Prostate gland (tissue), 2 donors: ENCODE data around the gene CALHM3. TPM values are rescaled to one million over a fixed set of nuclear protein-coding genes. Genes with fewer than 3 reads are reported as not detected.
"Not testable (repeated sequence)": the region's sequence is repeated elsewhere in the genome, so short reads cannot be mapped to it uniquely, and the experiment has no call there.

Experiments used
- DNase-seq: peaks from one replicate; pipeline ENCODE4 v3.0.0-alpha.2; 2019; ENCODE audit warnings: low spot score
- H3K27ac ChIP-seq, 2 donors: fragments of 200-600 bp; sonication (generic); 2 replicates each; pipeline ENCODE4 v1.5.1; 2017 to 2019
- H3K27me3 ChIP-seq: fragments of 200-600 bp; sonication (generic); replicated peaks from 2 replicates; pipeline ENCODE4 v1.5.1; 2019; ENCODE audit not compliant: insufficient read depth
- H3K36me3 ChIP-seq, 2 donors: fragments of 200-600 bp; sonication (generic); 1 replicate in 1 of 2; 2 replicates in 1 of 2; pipeline versions ENCODE4 v1.5.1 to v1.8.1; 2017 to 2019
- H3K4me1 ChIP-seq: fragments of 200-600 bp; sonication (generic); replicated peaks from 2 replicates; pipeline ENCODE4 v1.5.1; 2019
- H3K4me3 ChIP-seq, 2 donors: fragments of 200-600 bp; sonication (generic); 2 replicates each; pipeline ENCODE4 v1.5.1; 2017 to 2019
- H3K9me3 ChIP-seq: fragments of 200-600 bp; sonication (generic); 2 replicates; pipeline ENCODE4 v1.5.1; 2017
- POLR2A ChIP-seq: fragments of 450-650 bp; IDR thresholded peaks from one replicate; pipeline ENCODE4 v1.6.1; 2016; ENCODE audit warnings: antibody characterized with exemption, mild to moderate bottlenecking
- POLR2AphosphoS5 ChIP-seq: sonication (generic); formaldehyde crosslinking; IDR thresholded peaks from one replicate; pipeline ENCODE4 v1.6.1; 2017; ENCODE audit warnings: antibody characterized with exemption
- WGBS: methylation state at CpG from one replicate; pipeline ENCODE4 v1.1.5; 2018; 5-methylcytosine and 5-hydroxymethylcytosine counted together
- intact Hi-C: fragments of 100-400 bp; cut with DNase I; formaldehyde crosslinking; loops from one replicate; pipeline ENCODE4 v1.14.2; 2022
- total RNA-seq, 2 donors: library from RNA; depleted of rRNA; stranded (reverse); fragments of >200 nt; gene quantifications; one replicate each; pipeline ENCODE4 v1.1.0, GENCODE V29; 2016
- TF ChIP-seq, protein P1 (sequence below), 4 experiments: fragments of 200-600 bp in 2 of 4; fragments of 450-650 bp in 2 of 4; sonication (generic) in 2 of 4; IDR thresholded peaks; 1 replicate in 3 of 4; 2 replicates in 1 of 4; pipeline ENCODE4 v1.5.1; 2016 to 2019; ENCODE audit warnings: antibody characterized with exemption in 4 of 4, mild to moderate bottlenecking in 2 of 4, moderate library complexity in 2 of 4

Gene CALHM3
- total RNA-seq, 2 donors from 2014 or later = 0.51 TPM; not detected in 1

DNA sequence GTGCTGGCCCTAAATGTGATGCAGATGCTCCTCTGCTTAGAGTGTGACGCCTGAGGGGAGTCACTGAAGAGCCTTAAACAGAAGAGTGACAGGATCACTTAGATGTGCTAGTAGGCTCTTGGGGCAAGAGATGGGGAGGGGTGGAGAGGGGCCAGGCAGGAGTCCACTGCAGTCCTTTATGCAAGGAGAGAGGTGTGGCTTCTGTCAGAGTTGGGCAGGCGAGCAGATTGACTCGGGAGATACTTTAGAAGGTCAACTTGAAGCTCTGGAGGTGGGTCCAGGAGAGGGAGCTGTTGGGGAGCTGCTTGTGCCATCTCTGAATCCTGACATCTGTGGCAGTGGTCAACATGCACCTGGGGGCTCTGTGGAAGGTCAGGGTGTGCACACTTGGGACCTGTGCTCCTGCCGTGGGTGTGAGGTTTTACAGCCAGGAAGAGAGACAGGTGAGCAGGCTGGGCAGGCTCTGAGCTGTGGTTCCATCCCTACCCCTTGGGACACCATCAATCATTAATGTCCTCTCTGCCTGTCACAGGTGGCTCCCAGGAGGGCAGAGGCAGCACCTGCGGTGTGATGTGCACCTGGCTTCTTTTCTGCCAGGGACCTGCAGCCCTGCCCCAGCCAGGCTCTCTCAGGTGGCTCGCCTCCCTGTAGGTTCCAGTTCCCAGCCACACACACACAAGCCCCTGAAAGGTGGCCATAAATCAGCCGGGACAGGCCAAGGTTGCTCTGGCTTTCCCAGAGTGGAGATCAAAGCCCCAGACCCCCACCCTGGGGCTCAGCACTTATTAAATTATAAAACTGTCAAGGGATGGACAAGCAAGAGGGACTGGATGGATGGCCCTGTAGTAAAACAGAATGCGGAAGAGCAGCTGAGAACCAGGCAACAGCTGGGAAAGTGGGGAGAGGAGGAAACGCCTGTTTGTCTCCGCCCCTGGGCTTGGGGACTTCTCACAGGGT, 28.5 kb upstream of the CALHM3 start:
- H3K27ac ChIP-seq = no peak overlapping the region
- no peaks in the 10 kb centered on the region for H3K27me3 ChIP-seq
- no peaks in the 10 kb centered on the region for H3K4me1 ChIP-seq
- H3K4me3 ChIP-seq = no peak overlapping the region
- no peak for DNase-seq
- TF ChIP-seq, protein P1, sequence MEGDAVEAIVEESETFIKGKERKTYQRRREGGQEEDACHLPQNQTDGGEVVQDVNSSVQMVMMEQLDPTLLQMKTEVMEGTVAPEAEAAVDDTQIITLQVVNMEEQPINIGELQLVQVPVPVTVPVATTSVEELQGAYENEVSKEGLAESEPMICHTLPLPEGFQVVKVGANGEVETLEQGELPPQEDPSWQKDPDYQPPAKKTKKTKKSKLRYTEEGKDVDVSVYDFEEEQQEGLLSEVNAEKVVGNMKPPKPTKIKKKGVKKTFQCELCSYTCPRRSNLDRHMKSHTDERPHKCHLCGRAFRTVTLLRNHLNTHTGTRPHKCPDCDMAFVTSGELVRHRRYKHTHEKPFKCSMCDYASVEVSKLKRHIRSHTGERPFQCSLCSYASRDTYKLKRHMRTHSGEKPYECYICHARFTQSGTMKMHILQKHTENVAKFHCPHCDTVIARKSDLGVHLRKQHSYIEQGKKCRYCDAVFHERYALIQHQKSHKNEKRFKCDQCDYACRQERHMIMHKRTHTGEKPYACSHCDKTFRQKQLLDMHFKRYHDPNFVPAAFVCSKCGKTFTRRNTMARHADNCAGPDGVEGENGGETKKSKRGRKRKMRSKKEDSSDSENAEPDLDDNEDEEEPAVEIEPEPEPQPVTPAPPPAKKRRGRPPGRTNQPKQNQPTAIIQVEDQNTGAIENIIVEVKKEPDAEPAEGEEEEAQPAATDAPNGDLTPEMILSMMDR (IDR thresholded peaks at IDR 0.05) = no peak
- TF ChIP-seq POLR2AphosphoS5 = no peak
- TF ChIP-seq POLR2A = no peak
- H3K36me3 ChIP-seq = no peaks in the 10 kb centered on the region
- intact Hi-C loops = no loop called here
- WGBS = 63% methylated on average over 10 of the region's 10 CpGs
- H3K9me3 ChIP-seq = no peaks in the 10 kb centered on the region

DNA sequence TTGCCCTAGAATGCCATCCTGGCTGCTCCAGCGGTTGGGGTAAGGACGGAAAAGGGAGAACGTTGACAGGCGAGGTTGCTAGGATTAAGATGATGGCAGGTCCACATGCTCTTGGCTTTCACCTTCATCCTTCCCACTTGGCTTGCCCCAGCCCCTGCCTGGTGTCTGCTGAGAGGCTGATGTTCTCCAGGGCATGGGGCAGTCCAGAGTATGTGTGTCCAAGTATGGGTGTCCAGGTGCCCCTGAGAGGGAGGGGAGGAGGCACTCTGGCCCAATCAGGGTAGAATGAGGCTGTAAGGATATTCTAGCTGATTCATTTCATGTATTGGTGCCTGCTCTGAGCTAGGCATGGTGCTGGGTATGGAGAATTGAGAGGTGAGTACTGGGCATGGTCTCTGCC, 27.0 kb upstream of the CALHM3 start:
- Histone ChIP-seq H3K27ac (no peak overlapping the region), H3K27me3 (no peaks in the 10 kb centered on the region), H3K36me3 (no peaks in the 10 kb centered on the region), H3K9me3 (no peaks in the 10 kb centered on the region), H3K4me3 (no peak overlapping the region), H3K4me1 (no peaks in the 10 kb centered on the region)
- WGBS = 98% methylated on average over 4 of the region's 4 CpGs
- TF ChIP-seq, protein P1 (IDR thresholded peaks at IDR 0.05) = no peak
- TF ChIP-seq POLR2A (no peak), POLR2AphosphoS5 (no peak)
- intact Hi-C loops = no loop called here
- DNase-seq = no peak

DNA sequence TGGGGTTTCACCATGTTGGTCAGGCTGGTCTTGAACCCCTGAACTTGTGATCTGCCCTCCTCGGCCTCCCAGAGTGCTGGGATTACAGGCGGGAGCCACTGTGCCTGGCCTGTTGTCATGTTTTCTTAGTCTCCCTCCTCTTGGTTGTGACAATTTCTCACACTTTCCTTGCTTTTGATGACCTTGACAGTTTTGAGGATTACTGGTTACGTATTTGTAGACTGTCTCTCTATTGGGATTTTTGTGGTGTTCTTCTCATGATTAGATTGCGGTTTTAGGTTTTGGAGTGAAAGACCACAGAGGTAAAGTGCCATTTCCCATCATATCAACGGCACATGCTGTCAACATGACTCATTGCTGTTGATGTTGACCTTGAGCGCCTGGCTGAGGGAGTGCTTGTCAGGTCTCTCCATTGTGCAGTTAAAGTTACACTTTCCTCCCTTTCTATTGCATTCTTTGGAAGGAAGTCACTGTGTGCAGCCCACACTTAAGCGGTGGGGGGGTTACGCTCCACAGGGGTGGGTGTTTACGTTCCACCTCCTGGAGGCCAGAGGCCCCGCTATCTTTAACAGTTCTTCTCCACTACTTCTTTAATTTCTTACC, 25.2 kb upstream of the CALHM3 start:
- no peaks in the 10 kb centered on the region for H3K36me3 ChIP-seq
- TF ChIP-seq POLR2AphosphoS5 = no peak
- TF ChIP-seq POLR2A = no peak
- TF ChIP-seq, protein P1 (IDR thresholded peaks at IDR 0.05) = no peak
- no peaks in the 10 kb centered on the region for H3K4me1 ChIP-seq
- WGBS = 64% methylated on average over 10 of the region's 10 CpGs
- H3K9me3 ChIP-seq = no peaks in the 10 kb centered on the region
- H3K4me3 ChIP-seq = no peak overlapping the region
- intact Hi-C loops = no loop called here
- no peaks in the 10 kb centered on the region for H3K27me3 ChIP-seq
- no peak for DNase-seq
- H3K27ac ChIP-seq = no peak overlapping the region

DNA sequence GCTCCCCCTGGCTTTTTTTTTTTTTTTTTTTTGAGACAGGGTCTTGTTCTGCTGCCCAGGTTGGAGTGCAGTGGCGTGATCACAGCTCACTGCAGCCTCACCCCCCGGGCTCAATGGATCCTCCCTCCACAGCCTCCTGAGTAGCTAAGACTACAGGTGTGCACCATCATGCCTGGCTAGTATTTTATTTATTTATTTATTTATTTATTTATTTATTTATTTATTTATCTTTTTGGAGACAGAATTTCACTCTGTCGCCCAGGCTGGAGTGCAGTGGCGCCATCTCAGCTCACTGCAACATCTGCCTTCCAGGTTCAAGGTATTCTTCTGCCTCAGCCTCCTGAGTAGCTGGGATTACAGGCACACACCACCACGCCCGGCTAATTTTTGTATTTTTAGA, 24.7 kb upstream of the CALHM3 start:
- WGBS = 90% methylated on average over 6 of the region's 6 CpGs
- H3K27me3 ChIP-seq, H3K27ac ChIP-seq, H3K9me3 ChIP-seq, intact Hi-C loops, DNase-seq, H3K36me3 ChIP-seq, H3K4me3 ChIP-seq, H3K4me1 ChIP-seq: not testable (repeated sequence)

DNA sequence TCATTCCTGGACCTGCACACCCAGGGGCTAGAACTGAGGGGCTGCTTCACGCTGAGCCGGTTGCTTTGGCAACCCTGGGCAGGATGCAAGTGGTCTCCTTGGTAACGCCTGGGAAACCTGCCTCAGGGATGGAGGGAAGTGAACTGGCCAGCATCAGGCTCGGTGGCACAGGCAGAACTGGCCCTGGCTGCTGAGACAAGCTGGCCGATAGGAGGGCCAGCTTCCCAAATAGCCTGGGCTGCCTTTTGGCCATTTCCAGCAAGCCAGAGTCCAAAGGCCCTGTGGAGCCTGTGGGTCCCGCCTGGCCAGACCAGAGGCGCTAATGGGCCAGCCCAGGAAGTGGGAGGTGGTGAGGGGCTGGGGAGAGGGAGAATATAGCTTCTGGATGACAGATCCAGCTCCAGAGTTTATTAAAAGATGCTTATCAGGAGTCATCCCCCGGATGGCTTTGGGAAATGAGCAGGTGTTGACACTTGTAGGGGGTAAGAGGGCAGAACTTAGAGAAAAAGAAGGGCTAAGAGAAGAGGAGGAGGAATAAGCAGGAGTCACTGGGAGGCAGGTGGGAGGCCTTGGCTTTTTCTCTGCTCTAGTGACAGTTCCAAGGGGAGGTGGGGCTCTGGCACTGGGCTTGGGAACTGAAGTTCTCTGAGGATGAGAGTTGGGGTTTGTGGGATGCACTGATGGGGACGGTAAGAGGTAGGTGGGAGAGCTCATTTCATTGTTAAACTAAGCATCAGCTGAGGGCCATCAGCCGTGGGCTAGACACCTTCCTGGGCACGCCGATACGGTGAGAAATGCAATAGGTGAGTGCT, 24.0 kb upstream of the CALHM3 start:
- no peak for TF ChIP-seq POLR2A
- TF ChIP-seq, protein P1 (IDR thresholded peaks at IDR 0.05) = no peak
- no peak for TF ChIP-seq POLR2AphosphoS5
- Histone ChIP-seq H3K4me1 (no peaks in the 10 kb centered on the region), H3K4me3 (no peak overlapping the region), H3K36me3 (no peaks in the 10 kb centered on the region), H3K9me3 (no peaks in the 10 kb centered on the region), H3K27ac (no peak overlapping the region), H3K27me3 (no peaks in the 10 kb centered on the region)
- intact Hi-C loops = no loop called here
- WGBS = 74% methylated on average over 12 of the region's 13 CpGs
- DNase-seq = no peak
